GM10248 (cell line): ENCODE data around the gene DGKD.

Source experiments
- CTCF ChIA-PET: fragments of 300-600 bp; sonication (Branson Sonifier 250); formaldehyde crosslinking; extraction: SDS; loops from one replicate; lab custom pipeline; 2021; ENCODE audit warnings: antibody characterized with exemption; lab: Yijun Ruan, JAX
- POLR2A ChIA-PET: fragments of 350-650 bp; sonication (Branson Sonifier 250); formaldehyde crosslinking; extraction: SDS; loops from one replicate; lab custom pipeline; 2020; ENCODE audit warnings: antibody characterized with exemption; lab: Yijun Ruan, JAX
- DNase-seq: peaks from one replicate; pipeline ENCODE4 v3.0.0; 2012; ENCODE audit errors: extremely low spot score
- CTCF ChIP-seq: IDR thresholded peaks from 2 replicates; pipeline ENCODE4 v1.5.1; 2012; ENCODE audit warnings: mild to moderate bottlenecking, low read depth; ENCODE audit errors: extremely low read depth, missing control alignments, control extremely low read depth

The DGKD gene

DNA sequence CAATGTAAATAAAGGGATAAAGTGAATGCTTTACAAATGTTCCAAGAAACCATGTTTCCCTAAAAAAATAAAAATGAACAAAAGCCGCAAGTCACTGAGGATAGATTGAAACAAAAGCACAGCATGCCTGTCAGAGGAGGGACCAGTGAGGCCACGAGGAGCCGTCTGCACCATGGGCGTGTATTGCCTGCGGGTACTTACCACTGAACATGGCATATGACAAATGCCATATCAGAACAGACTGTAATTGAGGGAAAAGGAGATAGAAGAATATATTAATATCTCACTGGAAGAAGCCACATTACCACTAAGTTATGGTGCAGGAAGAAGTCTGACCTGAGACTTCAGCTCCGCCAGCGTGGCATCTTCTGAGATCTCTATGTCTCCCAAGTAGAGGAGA lies 136.5 kb downstream of the DGKD start:
- ChIA-PET CTCF (no interaction called here), POLR2A (no interaction called here)
- DNase-seq = no peak
- TF ChIP-seq CTCF = no peak

DNA sequence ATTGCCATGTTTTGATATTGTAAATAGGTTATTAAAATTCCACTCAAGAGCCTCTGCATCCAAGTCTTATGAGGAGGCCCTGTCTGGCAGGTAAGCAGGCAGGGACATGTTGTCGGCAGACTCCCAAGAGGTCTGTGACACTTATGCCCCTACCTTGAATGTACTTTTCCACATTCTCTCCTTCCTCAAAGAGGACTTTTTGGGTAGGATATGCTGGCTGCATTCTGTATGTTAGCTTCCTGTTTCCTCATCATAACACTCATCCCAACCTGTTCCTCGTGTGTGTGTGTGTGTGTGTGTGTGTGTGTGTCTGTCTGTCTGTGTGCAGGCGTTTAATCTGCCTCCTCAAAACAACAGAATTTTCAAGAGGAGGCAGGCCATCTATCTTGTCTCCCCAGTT lies 137.0 kb downstream of the DGKD start:
- no peak for TF ChIP-seq CTCF
- POLR2A ChIA-PET = no interaction called here
- CTCF ChIA-PET = no interaction called here
- no peak for DNase-seq

DNA sequence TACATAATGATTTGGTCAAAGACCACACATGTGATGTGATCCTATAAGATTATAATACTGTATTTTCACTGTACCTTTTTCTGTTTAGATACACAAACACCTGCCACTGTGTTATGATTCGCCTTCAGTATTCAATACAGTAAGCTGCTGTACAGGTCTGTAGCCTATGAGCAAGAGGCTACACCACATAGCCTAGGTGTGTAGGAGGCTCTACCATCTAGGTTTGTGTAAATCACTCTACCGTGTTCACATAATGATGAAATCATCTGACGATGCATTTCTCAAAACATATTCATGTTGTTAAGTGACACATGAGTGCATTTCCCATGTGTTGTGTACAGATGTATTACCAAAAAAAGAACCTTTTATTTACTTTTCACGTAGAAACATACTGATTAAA lies 137.8 kb downstream of the DGKD start:
- DNase-seq = no peak
- ChIA-PET CTCF (no interaction called here), POLR2A (no interaction called here)
- no peak for TF ChIP-seq CTCF

- DNase-seq = no peak
- no peak for TF ChIP-seq CTCF
- POLR2A ChIA-PET = no interaction called here
- CTCF ChIA-PET = no interaction called here
Measured at GRCh38 chr2:233492751-233493150, 138.5 kb downstream of the DGKD start.

- ChIA-PET CTCF (interaction anchor here (1.0 to 1.4 kb wide), 3 partner anchors 10 to 28 kb away, joined by 3 to 4 read pairs (median 4); no protein-coding TSS in a partner anchor), POLR2A (no interaction called here)
- no peak for DNase-seq
- TF ChIP-seq CTCF = no peak
Measured at GRCh38 chr2:233495503-233496496, 141.5 kb downstream of the DGKD start.

DNA sequence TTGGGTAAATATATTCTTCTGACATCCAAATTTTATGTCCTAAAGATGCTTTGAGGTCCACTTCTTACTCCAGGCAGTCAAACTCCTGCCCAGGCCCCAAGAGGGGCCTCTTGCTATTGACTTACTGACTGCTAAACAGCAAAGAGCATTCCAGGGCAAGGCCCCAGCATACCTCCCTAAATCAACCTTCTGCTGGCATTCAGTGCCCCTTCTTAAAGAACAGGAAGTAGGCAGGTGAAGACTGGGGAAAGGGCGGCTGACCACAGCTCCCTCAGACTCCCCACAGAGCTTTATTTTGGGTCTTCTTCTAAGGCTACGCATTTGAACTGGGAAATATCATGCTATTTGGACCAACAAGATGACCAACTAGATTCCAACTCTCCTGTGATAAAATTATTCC lies 143.4 kb downstream of the DGKD start:
- CTCF ChIA-PET = interaction anchor here (0.9 to 1.9 kb wide), 6 partner anchors 9 to 60 kb away, joined by 3 to 7 read pairs (median 3); no protein-coding TSS in a partner anchor

More for the DNA sequence above, 143.4 kb downstream of the DGKD start:
- POLR2A ChIA-PET = no interaction called here
- DNase-seq = no peak
- TF ChIP-seq CTCF = no peak
